Glomerular endothelial cell (primary cell): ENCODE results near the gene CDC20. TPM values are rescaled to one million over a fixed set of nuclear protein-coding genes. Genes with fewer than 3 reads are reported as not detected.
A peak's percentile ranks its signal among the peaks of the same experiment; 100 is the strongest.
"Not testable (repeated sequence)": the region's sequence is repeated elsewhere in the genome, so short reads cannot be mapped to it uniquely, and the experiment has no call there.

Experiments
- DNase-seq: peaks from one replicate; pipeline ENCODE4 v3.0.0-alpha.2; 2011; ENCODE audit warnings: low read depth, low spot score; ENCODE audit errors: extremely low read depth
- total RNA-seq: library from RNA; depleted of rRNA; stranded (reverse); fragments of >200 nt; gene quantifications from 2 replicates; pipeline ENCODE4 v1.2.3, GENCODE V29; 2015

Gene CDC20
- total RNA-seq, 1 donor from 2014 or later, result 38.9 TPM

- no peak for DNase-seq
Observed at GRCh38 chr1:43377831-43378230, 19.1 kb downstream of the CDC20 start.

GRCh38 chr1:43379476-43379875 lies 20.7 kb downstream of the CDC20 start:
- no peak for DNase-seq

GRCh38 chr1:43381612-43382011 lies 22.8 kb downstream of the CDC20 start:
- DNase-seq, result no peak

DNA sequence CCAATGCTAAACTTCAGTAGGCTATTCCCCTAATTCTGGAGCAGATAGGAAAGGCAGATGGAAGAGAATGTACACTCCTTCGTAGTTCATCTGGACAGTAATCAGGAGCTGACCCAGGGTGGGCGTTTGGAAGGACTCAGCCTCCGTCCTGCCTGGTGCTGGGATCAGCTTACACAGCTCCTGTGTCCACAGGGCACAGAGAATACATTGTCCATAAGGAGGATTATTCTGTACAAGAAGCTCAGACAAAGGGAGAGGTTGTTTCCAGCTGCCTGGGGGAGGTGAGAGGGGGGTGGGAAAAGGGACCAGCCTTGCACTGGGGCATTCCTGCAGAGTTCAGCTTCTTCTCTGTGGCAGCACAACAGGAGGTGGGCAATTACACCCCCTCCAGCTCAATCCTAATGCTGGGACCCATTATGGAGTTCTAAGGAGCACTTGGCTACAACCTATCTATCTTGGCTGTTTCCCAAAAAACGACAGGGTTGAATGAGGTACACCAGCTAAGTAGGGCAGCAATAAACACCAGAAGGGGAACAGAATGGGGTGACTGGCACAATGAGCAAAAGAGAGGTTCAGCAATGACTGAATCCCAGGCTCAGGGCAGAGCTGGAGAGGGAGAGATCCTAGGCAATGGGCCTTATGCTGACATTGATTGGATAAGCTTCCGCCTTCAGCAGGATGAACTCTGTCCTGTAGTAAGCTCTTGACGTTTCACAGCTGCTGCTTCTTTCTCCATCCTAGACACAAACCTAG lies 23.4 kb downstream of the CDC20 start:
- no peak for DNase-seq

GRCh38 chr1:43383449-43383848 lies 24.7 kb downstream of the CDC20 start:
- no peak for DNase-seq

DNA sequence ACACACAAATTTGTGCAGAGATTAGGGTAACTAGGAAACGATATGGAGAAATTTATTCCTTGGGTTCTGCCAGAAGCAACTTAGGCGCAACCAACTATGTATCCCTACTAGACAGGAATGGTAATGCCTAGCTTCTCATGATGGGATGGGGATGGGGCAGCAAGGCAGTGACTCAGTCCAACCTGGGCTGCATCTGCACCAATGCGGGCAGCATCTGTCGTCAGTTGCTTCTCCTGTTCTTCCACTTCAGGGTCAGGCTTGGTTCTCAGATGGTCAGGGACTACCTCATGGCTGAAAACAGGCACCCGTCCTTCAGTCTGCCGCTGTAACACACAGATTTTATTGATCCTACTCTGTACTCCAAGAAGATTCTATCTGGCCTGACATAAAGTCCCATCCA lies 27.9 kb downstream of the CDC20 start:
- no peak for DNase-seq

GRCh38 chr1:43387976-43388599 lies 29.3 kb downstream of the CDC20 start:
- no peak for DNase-seq

GRCh38 chr1:43388613-43389012 lies 29.8 kb downstream of the CDC20 start:
- DNase-seq, result no peak

DNA sequence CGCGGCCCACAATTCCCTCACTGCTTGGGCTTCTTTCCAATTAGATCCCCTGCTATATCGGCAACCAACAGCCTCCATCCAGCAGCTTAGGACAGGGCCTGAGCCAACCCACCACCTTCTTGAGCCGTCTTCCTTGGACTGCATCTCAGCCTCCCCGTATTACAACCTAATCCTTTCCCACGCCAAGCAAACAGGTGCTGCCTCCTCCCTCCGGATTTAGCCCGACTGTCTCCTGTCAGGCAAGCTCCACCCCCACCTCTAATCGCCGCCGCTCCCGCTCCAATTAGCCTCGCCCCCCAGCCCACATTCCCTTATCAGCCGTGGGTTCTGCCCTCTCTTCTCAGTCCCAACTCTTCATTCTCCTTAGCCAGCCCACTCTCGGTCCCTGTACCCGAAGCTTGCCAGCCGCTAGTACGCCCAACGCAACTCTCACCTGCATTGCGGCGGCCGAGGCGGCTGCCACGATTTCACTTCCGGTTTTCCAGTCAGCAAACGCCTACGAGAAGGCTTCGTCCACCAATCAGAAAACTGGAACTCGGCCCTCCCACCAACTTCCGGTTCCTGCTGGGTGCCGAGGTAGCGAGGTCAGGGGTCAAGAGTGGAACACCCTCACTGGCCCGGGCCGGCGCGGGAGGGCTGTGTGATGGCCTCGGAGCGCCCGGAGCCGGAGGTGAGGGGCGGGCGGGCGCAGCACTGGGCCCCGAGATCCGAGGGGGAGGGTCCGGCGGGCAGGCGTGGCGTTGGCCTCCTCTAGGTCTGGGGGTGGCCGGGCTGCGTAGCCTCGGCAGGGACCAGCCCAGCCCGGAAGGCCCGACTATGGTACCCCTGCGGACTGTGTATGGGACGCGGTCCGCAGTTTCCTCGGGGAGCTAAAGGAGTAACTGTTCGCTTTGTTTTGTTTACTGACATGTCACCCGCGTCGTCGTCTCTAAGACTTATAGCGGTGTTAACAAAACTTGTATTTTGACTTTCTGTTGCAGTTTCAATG lies 30.8 kb downstream of the CDC20 start, which contains the start of the genes MED8 and SZT2:
TSS of gene MED8 (minus strand) at position 475 of the 988 bp plus-strand sequence. CDS start at position 439, 36 bp downstream.
TSS of gene SZT2 (plus strand) at position 574 of the 988 bp plus-strand sequence. CDS start at position 644, 70 bp downstream.
- peak; percentile 81 for DNase-seq

DNA sequence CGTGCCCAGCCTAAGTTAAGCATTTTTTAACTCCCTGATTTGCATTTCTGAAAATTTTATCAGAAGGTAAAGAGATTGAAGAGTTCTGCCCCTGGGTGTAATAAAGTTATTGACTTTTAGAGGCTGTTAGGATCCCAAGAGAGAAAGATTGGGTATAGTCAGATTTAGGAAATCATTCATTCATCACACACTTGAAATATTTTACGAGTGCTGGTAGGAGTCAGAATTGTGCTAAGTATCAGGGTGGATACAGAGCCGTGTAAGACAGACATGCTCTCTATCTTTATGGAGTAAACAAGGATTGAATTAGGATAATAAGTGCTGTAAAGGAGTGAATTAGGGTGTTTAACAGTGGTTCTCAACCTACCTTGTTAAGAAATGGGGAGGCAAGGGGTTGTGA lies 33.9 kb downstream of the CDC20 start:
- DNase-seq, result no peak

DNA sequence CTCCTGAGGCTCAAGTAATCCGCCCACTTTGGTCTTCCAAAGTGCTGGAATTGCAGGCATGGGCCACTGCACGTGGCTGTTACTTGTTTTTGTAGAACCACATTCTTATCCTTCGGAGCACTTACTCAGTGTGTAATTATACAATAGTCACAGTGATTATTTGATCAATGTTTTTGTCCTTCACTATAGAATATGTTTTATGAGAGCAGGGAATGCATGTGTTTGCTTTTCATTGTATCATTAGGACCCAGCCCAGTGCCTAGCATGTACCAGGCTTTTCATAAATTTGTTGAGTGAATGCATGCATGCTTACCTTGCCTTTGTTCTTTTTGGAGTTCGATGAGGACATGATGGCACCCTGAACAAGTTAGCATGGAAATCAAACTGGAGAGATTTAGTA lies 36.7 kb downstream of the CDC20 start:
- DNase-seq, result no peak

DNA sequence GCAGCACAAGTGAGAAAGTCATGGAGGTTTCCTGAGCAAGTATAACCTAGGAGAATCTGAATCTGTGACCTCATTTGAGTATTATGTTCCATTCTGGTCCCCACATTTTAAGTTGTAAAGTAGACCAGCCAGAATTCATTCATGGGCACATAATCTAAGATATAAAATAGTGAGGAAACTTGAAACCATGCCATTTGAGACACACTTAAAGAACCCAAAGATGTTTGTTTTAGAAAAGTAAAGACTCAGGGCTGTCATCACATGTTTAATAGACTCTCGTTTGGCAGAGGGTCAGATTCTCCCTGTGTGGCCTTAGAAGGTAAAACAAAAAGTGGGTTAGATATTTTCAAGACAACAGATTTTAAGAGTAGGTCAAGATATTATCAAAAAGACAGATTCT lies 37.3 kb downstream of the CDC20 start:
- no peak for DNase-seq

- DNase-seq, result no peak
Observed at GRCh38 chr1:43398227-43398626, 39.4 kb downstream of the CDC20 start.

DNA sequence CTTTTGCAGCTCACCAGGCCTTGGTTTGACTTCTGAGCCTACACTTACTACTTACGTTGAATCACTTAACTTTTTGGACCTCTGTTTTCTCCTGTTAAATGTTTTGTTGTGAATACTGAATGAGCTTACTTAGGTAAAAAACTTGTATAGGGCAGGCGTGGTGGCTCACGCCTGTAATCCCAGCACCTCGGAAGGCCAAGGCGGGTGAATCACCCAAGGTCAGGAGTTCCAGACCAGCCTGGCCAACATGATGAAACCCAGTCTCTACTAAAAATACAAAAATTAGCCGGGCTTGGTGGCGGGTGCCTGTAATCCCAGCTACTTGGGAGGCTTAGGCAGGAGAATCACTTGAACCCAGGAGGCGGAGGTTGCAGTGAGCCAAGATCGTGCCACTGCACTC lies 41.7 kb downstream of the CDC20 start:
- DNase-seq, result not testable (repeated sequence)

- DNase-seq, result no peak
Observed at GRCh38 chr1:43402089-43402865, 43.5 kb downstream of the CDC20 start.

- DNase-seq, result no peak
Observed at GRCh38 chr1:43404353-43404752, 45.6 kb downstream of the CDC20 start.

- DNase-seq, result no peak
Observed at GRCh38 chr1:43405219-43405875, 46.6 kb downstream of the CDC20 start.

GRCh38 chr1:43405876-43406234 lies 47.1 kb downstream of the CDC20 start:
- no peak for DNase-seq

DNA sequence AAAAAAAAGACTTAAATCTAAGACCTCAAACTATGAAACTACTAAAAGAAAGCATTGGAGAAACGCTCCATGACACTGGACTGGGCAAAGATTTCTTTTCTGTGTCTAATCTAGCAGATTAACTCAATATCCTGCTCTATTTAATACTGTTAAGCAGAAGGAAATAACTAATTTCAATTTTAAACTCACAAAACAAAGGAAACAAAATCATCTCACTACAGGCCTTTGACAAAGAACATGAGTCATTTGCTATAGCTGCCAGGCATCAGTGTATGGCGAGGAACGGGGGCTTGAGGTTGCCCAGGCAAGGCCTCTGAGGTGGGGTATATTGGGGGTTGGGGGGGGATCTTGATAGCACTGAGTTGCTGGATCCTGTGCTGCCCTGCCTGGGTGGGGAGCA lies 51.8 kb downstream of the CDC20 start:
- DNase-seq, result no peak
